HepG2 (cell line): ENCODE data around the gene DNAJC7. TPM values are rescaled to one million over a fixed set of nuclear protein-coding genes. Genes with fewer than 3 reads are reported as not detected.
A peak's percentile ranks its signal among the peaks of the same experiment; 100 is the strongest.

Source experiments
- BRD4 ChIP-seq: sonication (generic); formaldehyde crosslinking; IDR thresholded peaks from 2 replicates; pipeline ENCODE4 v1.4.0; 2020; ENCODE audit warnings: missing genetic modification reagents
- FOXA3 ChIP-seq: IDR thresholded peaks from 2 replicates; pipeline ENCODE4 v1.6.1; 2016; ENCODE audit warnings: missing genetic modification reagents, missing compliant biosample characterization
- GTF2F1 ChIP-seq: fragments of 150-350 bp; IDR thresholded peaks from 2 replicates; pipeline ENCODE4 v1.6.1; 2014; ENCODE audit warnings: low read length
- HDAC1 ChIP-seq: sonication (generic); formaldehyde crosslinking; IDR thresholded peaks from 2 replicates; pipeline ENCODE4 v1.5.1; 2020; ENCODE audit warnings: mild to moderate bottlenecking, missing genetic modification reagents
- HDAC6 ChIP-seq: fragments of 200-600 bp; sonication (generic); IDR thresholded peaks from 2 replicates; pipeline ENCODE4 v1.7.0; 2017; ENCODE audit warnings: mild to moderate bottlenecking, antibody characterized with exemption, low read length, low read depth
- HMGXB4 ChIP-seq, 2 experiments: sonication (generic) in 1 of 2; formaldehyde crosslinking in 1 of 2; IDR thresholded peaks; 2 replicates each; pipeline versions ENCODE4 v1.4.0 to v1.6.1; 2018 to 2020; ENCODE audit warnings: missing genetic modification reagents in 2 of 2, borderline replicate concordance in 1 of 2, low read depth in 1 of 2, mild to moderate bottlenecking in 1 of 2, missing biosample characterization in 1 of 2
- NRL ChIP-seq: sonication (generic); formaldehyde crosslinking; IDR thresholded peaks from 2 replicates; pipeline ENCODE4 v1.5.0; 2020; ENCODE audit warnings: missing genetic modification reagents, mild to moderate bottlenecking, moderate library complexity, borderline replicate concordance
- PBX3 ChIP-seq: sonication (generic); formaldehyde crosslinking; IDR thresholded peaks from 2 replicates; pipeline ENCODE4 v1.8.1; 2023; ENCODE audit warnings: missing genetic modification reagents, inconsistent platforms, borderline replicate concordance
- RBM22 ChIP-seq: fragments of 200-400 bp; formaldehyde crosslinking; optimal IDR thresholded peaks from 2 replicates; pipeline ENCODE3; 2017; ENCODE audit warnings: mild to moderate bottlenecking, low read length, moderate library complexity
- RELA ChIP-seq: sonication (generic); formaldehyde crosslinking; IDR thresholded peaks from 2 replicates; pipeline ENCODE4 v1.4.0; 2020; ENCODE audit warnings: missing genetic modification reagents
- SOX5 ChIP-seq: IDR thresholded peaks from 2 replicates; pipeline ENCODE4 v1.6.1; 2016; ENCODE audit warnings: borderline replicate concordance
- SPEN ChIP-seq: sonication (generic); formaldehyde crosslinking; IDR thresholded peaks from 2 replicates; pipeline ENCODE4 v1.5.1; 2020; ENCODE audit warnings: low read depth, mild to moderate bottlenecking, missing genetic modification reagents
- TSC22D2 ChIP-seq: sonication (generic); formaldehyde crosslinking; IDR thresholded peaks from 2 replicates; pipeline ENCODE4 v1.5.1; 2020; ENCODE audit warnings: missing genetic modification reagents, mild to moderate bottlenecking, borderline replicate concordance
- ZFP82 ChIP-seq: sonication (generic); formaldehyde crosslinking; IDR thresholded peaks from 2 replicates; pipeline ENCODE4 v1.5.1; 2020; ENCODE audit warnings: mild to moderate bottlenecking, missing genetic modification reagents, borderline replicate concordance
- ZNF160 ChIP-seq: sonication (generic); formaldehyde crosslinking; IDR thresholded peaks from 2 replicates; pipeline ENCODE4 v1.8.0; 2022; ENCODE audit warnings: mild to moderate bottlenecking, inconsistent platforms, missing genetic modification reagents
- ZNF235 ChIP-seq: sonication (generic); formaldehyde crosslinking; IDR thresholded peaks from 2 replicates; pipeline ENCODE4 v1.8.1; 2023; ENCODE audit warnings: mild to moderate bottlenecking, missing genetic modification reagents, borderline replicate concordance
- ZNF329 ChIP-seq: sonication (generic); formaldehyde crosslinking; IDR thresholded peaks from 2 replicates; pipeline ENCODE4 v1.9.0; 2021; ENCODE audit warnings: low read depth, mild to moderate bottlenecking, missing genetic modification reagents
- ZNF556 ChIP-seq: sonication (generic); formaldehyde crosslinking; IDR thresholded peaks from 2 replicates; pipeline ENCODE4 v1.4.0; 2020; ENCODE audit warnings: mild to moderate bottlenecking, missing genetic modification reagents, borderline replicate concordance
- ZNF598 ChIP-seq: sonication (generic); formaldehyde crosslinking; IDR thresholded peaks from 2 replicates; pipeline ENCODE4 v1.5.1; 2020; ENCODE audit warnings: mild to moderate bottlenecking, missing genetic modification reagents, borderline replicate concordance
- ZNF616 ChIP-seq: sonication (generic); formaldehyde crosslinking; IDR thresholded peaks from 2 replicates; pipeline ENCODE4 v1.5.0; 2020; ENCODE audit warnings: low read depth, mild to moderate bottlenecking, missing genetic modification reagents
- ZNF761 ChIP-seq: sonication (generic); formaldehyde crosslinking; conservative IDR thresholded peaks from 2 replicates; pipeline ENCODE4 v1.4.0; 2020; ENCODE audit warnings: mild to moderate bottlenecking, missing genetic modification reagents
- ZNF766 ChIP-seq: sonication (generic); formaldehyde crosslinking; IDR thresholded peaks from 2 replicates; pipeline ENCODE4 v1.5.0; 2020; ENCODE audit warnings: missing genetic modification reagents, borderline replicate concordance
- ZNF768 ChIP-seq: sonication (generic); formaldehyde crosslinking; IDR thresholded peaks from 2 replicates; pipeline ENCODE4 v1.4.0; 2020; ENCODE audit warnings: missing genetic modification reagents
- ZNF788 ChIP-seq: sonication (generic); formaldehyde crosslinking; IDR thresholded peaks from 2 replicates; pipeline ENCODE4 v1.5.0; 2020; ENCODE audit warnings: mild to moderate bottlenecking, missing genetic modification reagents, borderline replicate concordance
- polyA plus RNA-seq, 8 experiments: library from polyadenylated mRNA; depleted of rRNA in 3 of 8; stranded (reverse) in 7 of 8; unstranded in 1 of 8; fragments of >200 nt; fragmentation: Illumina TruSeq in 4 of 8; extraction: Trizol in 4 of 8; gene quantifications; 2 replicates each; pipeline versions ENCODE4 v1.2.1 to v1.2.3, GENCODE V29; 2011 to 2016; ENCODE audit warnings: low read depth in 4 of 8, missing spikeins in 1 of 8, mixed read lengths in 1 of 8; ENCODE audit not compliant: insufficient read depth in 1 of 8
- total RNA-seq, 5 experiments: library from RNA; depleted of rRNA; stranded (reverse); fragments of >200 nt; fragmentation: Illumina TruSeq; extraction: Trizol; gene quantifications; 2 replicates each; pipeline ENCODE4 v1.2.3, GENCODE V29; 2016; ENCODE audit warnings: low read depth in 1 of 5
- TF ChIP-seq, protein P1 (sequence below): sonication (generic); formaldehyde crosslinking; IDR thresholded peaks from 2 replicates; pipeline ENCODE4 v1.5.0; 2020; ENCODE audit warnings: mild to moderate bottlenecking, missing genetic modification reagents, borderline replicate concordance

The DNAJC7 gene
- total and polyA plus RNA-seq, 2 of the 13 experiments (the other 11 are each of a cell fraction or from before 2014, with no cell fraction given) = 47.7 to 132 TPM

- peak; percentile 76; the same call in 1 of the 2 replicates for TF ChIP-seq ZNF616 (CRISPR knock-in tag)
- peak; percentile 86 for TF ChIP-seq SPEN (CRISPR knock-in tag)
- 0 out of 2 replicates have a peak, but pooled peaks have one; percentile 47 for TF ChIP-seq ZNF329
- TF ChIP-seq HDAC1 = peak; percentile 81
- 0 out of 2 replicates have a peak, but pooled peaks have one; percentile 12 for TF ChIP-seq FOXA3 (CRISPR knock-in tag)
- TF ChIP-seq HMGXB4 (CRISPR knock-in tag; IDR thresholded peaks at IDR 0.05; ENCODE audit: borderline replicate concordance in 1 of 2, low read depth in 1 of 2) = peak; percentile 57 to 94; a peak in 3 of 4 replicates
- TF ChIP-seq ZNF598 (CRISPR knock-in tag) = 0 out of 2 replicates have a peak, but pooled peaks have one; percentile 12
- TF ChIP-seq GTF2F1 = no peak
- TF ChIP-seq BRD4 = peak; percentile 81; the same call in 1 of the 2 replicates
- TF ChIP-seq, protein P1, sequence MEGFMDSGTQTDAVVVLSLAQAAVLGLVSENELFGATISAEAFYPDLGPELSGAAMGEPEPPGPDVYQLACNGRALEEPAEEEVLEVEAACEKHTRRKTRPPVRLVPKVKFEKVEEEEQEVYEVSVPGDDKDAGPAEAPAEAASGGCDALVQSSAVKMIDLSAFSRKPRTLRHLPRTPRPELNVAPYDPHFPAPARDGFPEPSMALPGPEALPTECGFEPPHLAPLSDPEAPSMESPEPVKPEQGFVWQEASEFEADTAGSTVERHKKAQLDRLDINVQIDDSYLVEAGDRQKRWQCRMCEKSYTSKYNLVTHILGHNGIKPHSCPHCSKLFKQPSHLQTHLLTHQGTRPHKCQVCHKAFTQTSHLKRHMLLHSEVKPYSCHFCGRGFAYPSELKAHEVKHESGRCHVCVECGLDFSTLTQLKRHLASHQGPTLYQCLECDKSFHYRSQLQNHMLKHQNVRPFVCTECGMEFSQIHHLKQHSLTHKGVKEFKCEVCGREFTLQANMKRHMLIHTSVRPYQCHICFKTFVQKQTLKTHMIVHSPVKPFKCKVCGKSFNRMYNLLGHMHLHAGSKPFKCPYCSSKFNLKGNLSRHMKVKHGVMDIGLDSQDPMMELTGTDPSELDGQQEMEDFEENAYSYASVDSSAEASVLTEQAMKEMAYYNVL (CRISPR knock-in tag) = peak; percentile 71; the same call in 1 of the 2 replicates
- TF ChIP-seq ZNF160 = 0 out of 2 replicates have a peak, but pooled peaks have one; percentile 75
- TF ChIP-seq ZNF766 (CRISPR knock-in tag) = 0 out of 2 replicates have a peak, but pooled peaks have one; percentile 45
- no peak for TF ChIP-seq RBM22
- TF ChIP-seq ZNF556 (CRISPR knock-in tag) = peak; percentile 52; the same call in 1 of the 2 replicates
- 0 out of 2 replicates have a peak, but pooled peaks have one; percentile 61 for TF ChIP-seq ZNF761 (CRISPR knock-in tag)
- peak; percentile 54 for TF ChIP-seq ZNF788 (CRISPR knock-in tag)
- TF ChIP-seq SOX5 (CRISPR knock-in tag) = no peak
- no peak for TF ChIP-seq PBX3 (CRISPR knock-in tag)
- no peak for TF ChIP-seq HDAC6
- TF ChIP-seq ZNF235 (CRISPR knock-in tag) = 0 out of 2 replicates have a peak, but pooled peaks have one; percentile 58
- TF ChIP-seq ZFP82 (CRISPR knock-in tag) = 0 out of 2 replicates have a peak, but pooled peaks have one; percentile 41
- TF ChIP-seq RELA (CRISPR knock-in tag) = 0 out of 2 replicates have a peak, but pooled peaks have one; percentile 56
- peak; percentile 66; the same call in 1 of the 2 replicates for TF ChIP-seq NRL
- peak; percentile 63; the same call in 1 of the 2 replicates for TF ChIP-seq ZNF768 (CRISPR knock-in tag)
- TF ChIP-seq TSC22D2 (CRISPR knock-in tag) = 0 out of 2 replicates have a peak, but pooled peaks have one; percentile 48
Measured at GRCh38 chr17:42050393-42051012, 33.3 kb upstream of the DNAJC7 start, which contains the start of gene C17orf113 (continued).
